ENCODE measurements around the gene NLRP7. TPM values are rescaled to one million over a fixed set of nuclear protein-coding genes. Genes with fewer than 3 reads are reported as not detected.
"Not testable (repeated sequence)": the region's sequence is repeated elsewhere in the genome, so short reads cannot be mapped to it uniquely, and the experiment has no call there.

The NLRP7 gene
- total and polyA plus RNA-seq, 11 donors, result not detected

DNA sequence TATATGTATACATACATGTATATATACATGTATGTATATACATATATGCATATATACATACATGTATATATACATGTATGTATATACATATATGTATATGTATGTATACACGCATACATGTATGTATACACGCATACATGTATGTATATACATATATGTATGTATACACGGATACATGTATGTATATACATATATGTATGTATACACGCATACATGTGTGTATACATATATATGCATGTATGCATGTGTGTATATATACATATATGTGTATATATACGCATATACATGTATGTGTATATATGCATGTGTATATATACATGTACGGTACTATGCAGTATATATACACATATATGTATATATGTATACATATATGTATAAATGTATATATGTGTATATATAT, 44.0 kb downstream of the NLRP7 start:
- DNase-seq (no peak), ATAC-seq (no peak)
- no peaks in the 10 kb centered on the region for H3K9me3 ChIP-seq
- H3K4me3 ChIP-seq, result no peak overlapping the region
- no peaks in the 10 kb centered on the region for H3K4me1 ChIP-seq
- no peaks in the 10 kb centered on the region for H3K36me3 ChIP-seq
- H3K27ac ChIP-seq, result no peak overlapping the region
- no peak for TF ChIP-seq POLR2A (IDR thresholded peaks at IDR 0.05)
- TF ChIP-seq, protein P1, sequence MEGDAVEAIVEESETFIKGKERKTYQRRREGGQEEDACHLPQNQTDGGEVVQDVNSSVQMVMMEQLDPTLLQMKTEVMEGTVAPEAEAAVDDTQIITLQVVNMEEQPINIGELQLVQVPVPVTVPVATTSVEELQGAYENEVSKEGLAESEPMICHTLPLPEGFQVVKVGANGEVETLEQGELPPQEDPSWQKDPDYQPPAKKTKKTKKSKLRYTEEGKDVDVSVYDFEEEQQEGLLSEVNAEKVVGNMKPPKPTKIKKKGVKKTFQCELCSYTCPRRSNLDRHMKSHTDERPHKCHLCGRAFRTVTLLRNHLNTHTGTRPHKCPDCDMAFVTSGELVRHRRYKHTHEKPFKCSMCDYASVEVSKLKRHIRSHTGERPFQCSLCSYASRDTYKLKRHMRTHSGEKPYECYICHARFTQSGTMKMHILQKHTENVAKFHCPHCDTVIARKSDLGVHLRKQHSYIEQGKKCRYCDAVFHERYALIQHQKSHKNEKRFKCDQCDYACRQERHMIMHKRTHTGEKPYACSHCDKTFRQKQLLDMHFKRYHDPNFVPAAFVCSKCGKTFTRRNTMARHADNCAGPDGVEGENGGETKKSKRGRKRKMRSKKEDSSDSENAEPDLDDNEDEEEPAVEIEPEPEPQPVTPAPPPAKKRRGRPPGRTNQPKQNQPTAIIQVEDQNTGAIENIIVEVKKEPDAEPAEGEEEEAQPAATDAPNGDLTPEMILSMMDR (IDR thresholded peaks at IDR 0.05), result no peak
- WGBS, 4 donors, result 88 to 92% (median 91%) methylated on average over 6 of the region's 6 CpGs
- intact Hi-C loops (cut with DNase I), result no loop called here
- H3K27me3 ChIP-seq, result peaks cover 0 to 24% (median 5%) of the 10 kb centered on the region in 9 donors

DNA sequence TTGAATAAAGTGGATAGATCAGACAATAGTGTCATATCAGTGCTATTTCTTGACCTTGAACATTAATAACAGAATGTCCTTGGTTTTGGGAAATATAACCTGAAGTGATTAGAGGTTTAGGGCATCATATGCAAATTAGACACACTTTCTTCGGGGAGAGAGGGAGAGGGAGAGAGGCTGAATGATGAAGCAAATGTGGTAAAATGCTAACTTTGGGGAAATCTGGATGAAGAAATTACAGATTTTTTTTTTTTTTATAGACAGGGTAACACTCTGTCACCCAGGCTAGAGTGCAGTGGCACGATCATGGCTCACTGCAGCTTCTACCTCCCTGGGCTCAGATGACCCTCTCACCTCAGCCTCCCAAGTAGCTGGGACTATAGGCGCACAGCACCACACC, 45.3 kb downstream of the NLRP7 start:
- Histone ChIP-seq H3K27me3 (peaks cover 0 to 21% (median 5%) of the 10 kb centered on the region in 9 donors), H3K9me3 (no peaks in the 10 kb centered on the region), H3K4me1 (no peaks in the 10 kb centered on the region), H3K27ac (no peak overlapping the region), H3K4me3 (no peak overlapping the region), H3K36me3 (no peaks in the 10 kb centered on the region)
- DNase-seq, result no peak
- no peak for ATAC-seq
- 81 to 86% (median 82%) methylated on average over 3 of the region's 3 CpGs for WGBS, 4 donors
- intact Hi-C loops (cut with DNase I), result no loop called here
- TF ChIP-seq POLR2A (IDR thresholded peaks at IDR 0.05), result no peak
- TF ChIP-seq, protein P1 (IDR thresholded peaks at IDR 0.05), result no peak

DNA sequence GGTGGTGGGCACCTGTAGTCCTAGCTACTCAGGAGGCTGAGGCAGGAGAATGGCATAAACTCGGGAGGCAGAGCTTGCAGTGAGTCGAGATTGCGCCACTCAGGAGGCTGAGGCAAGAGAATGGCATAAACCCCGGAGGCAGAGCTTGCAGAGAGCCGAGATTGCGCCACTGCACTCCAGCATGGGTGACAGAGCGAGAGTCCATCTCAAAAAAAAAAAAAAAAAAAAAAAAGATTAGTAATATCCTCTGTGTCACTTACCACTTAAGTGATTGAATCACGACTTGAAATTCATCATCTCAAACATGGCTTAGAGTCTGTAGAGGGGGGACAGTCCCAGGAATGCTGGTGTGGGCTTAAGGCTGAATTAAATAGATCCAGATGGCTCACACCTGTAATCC, 46.2 kb downstream of the NLRP7 start:
- H3K4me1 ChIP-seq; H3K27ac ChIP-seq; H3K36me3 ChIP-seq; H3K4me3 ChIP-seq; ATAC-seq; H3K9me3 ChIP-seq; intact Hi-C loops (cut with DNase I): not testable (repeated sequence)
- WGBS, 4 donors, result 73 to 84% (median 84%) methylated on average over 8 of the region's 8 CpGs
- H3K27me3 ChIP-seq, result peaks cover 0 to 12% (median 5%) of the 10 kb centered on the region in 9 donors
- DNase-seq, result peak in 1 of 5 donors; percentile 35

DNA sequence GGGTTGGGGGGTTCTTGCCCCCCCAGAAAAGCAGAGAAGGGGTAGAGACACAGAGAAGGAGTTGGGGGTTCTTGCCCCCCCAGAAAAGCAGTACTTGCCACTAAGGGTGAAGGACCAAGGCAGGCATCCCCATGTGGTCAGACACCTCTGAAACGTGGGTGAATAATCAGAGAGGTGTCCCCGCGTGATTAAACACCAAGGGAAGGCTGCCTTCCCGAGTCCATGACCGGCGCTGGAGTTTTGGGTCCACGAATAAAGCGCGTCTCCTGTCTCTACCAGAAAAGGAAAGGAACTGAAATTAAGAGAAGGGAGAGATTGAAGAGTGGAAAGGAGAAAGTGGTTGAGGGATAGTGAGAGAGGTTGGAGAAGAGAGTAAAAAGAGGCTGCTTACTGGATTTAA, 47.7 kb downstream of the NLRP7 start:
- H3K9me3 ChIP-seq; H3K36me3 ChIP-seq; H3K4me3 ChIP-seq; DNase-seq; H3K4me1 ChIP-seq; H3K27ac ChIP-seq; ATAC-seq; intact Hi-C loops (cut with DNase I): not testable (repeated sequence)
- WGBS, 4 donors, result 81 to 90% (median 84%) methylated on average over 9 of the region's 9 CpGs
- H3K27me3 ChIP-seq, result peaks cover 0 to 12% (median 3%) of the 10 kb centered on the region in 9 donors

DNA sequence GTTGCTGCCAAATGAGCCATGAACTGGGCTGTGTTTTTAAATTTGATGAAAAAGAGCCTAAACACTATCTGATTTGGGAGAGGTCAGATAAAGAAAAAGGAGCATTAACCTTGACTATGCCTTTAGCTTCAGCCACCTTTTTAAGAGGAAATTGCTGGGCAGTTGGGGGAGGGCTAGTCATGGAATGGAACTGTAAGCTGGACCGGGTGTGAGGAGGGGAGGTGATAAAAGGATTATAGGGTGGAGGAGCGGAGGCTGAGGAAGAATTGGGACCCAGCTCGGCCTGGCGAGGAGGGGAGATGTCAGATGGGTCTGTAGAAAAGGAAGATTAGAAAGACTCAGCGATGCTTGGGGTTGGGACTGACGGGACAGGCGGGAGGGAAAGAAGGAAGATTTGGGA, 48.6 kb downstream of the NLRP7 start:
- H3K4me3 ChIP-seq; H3K36me3 ChIP-seq; H3K4me1 ChIP-seq; ATAC-seq; intact Hi-C loops (cut with DNase I); DNase-seq; H3K9me3 ChIP-seq; H3K27ac ChIP-seq: not testable (repeated sequence)
- WGBS, 4 donors, result 33 to 50% (median 38%) methylated on average over 7 of the region's 7 CpGs
- peaks cover 0 to 12% (median 3%) of the 10 kb centered on the region in 9 donors for H3K27me3 ChIP-seq

DNA sequence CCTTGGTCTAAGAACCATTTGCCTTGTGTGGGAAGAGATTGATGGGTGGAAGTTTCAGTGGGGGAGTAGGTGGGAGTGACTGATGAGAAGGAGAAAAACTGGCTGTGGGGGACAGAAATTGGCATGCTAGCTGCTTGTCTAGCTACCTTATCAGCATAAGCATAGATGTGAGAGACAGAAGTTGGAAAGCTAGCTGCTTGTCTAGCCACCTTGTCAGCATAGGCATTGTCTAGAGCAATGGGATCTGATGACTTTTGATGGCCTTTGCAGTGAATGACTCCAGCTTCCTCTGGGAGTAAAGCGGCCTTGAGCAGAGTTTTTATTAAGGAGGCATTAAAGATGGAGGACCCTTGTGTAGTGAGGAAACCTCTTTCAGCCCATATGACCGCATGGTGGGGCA, 51.3 kb downstream of the NLRP7 start:
- no peak for ATAC-seq
- no peak for TF ChIP-seq POLR2A (IDR thresholded peaks at IDR 0.05)
- TF ChIP-seq, protein P1 (IDR thresholded peaks at IDR 0.05), result no peak
- H3K27ac ChIP-seq, result no peak overlapping the region
- no peaks in the 10 kb centered on the region for H3K4me1 ChIP-seq
- H3K27me3 ChIP-seq, result peaks cover 0 to 12% (median 0%) of the 10 kb centered on the region in 9 donors
- 52 to 81% (median 72%) methylated on average over 2 of the region's 2 CpGs for WGBS, 4 donors
- H3K9me3 ChIP-seq, result no peaks in the 10 kb centered on the region
- H3K4me3 ChIP-seq, result no peak overlapping the region
- intact Hi-C loops (cut with DNase I), result no loop called here
- no peaks in the 10 kb centered on the region for H3K36me3 ChIP-seq
- no peak for DNase-seq

DNA sequence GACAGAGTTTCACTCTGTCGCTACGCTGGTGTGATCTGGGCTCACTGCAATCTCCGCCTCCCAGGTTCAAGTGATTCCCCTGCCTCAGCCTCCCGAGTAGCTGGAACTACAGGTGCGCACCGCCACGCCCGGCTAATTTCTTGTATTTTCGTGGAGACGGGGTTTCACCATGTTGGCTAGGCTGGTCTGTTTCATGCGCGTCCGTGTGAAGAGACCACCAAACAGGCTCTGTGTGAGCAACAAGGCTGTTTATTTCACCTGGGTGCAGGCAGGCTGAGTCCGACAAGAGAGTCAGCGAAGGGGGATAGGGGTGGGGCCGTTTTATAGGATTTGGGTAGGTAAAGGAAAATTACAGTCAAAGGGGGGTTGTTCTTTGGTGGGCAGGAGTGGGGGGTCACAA, 53.2 kb downstream of the NLRP7 start:
- H3K4me3 ChIP-seq; intact Hi-C loops (cut with DNase I); H3K9me3 ChIP-seq; H3K4me1 ChIP-seq; ATAC-seq; H3K36me3 ChIP-seq; H3K27ac ChIP-seq; H3K27me3 ChIP-seq; DNase-seq: not testable (repeated sequence)
- WGBS, 4 donors, result 86 to 91% (median 88%) methylated on average over 15 to 16 of the region's 16 CpGs
